Liver (tissue), 9 donors: Measurements from ENCODE around the gene CYP2R1. TPM values are rescaled to one million over a fixed set of nuclear protein-coding genes. Genes with fewer than 3 reads are reported as not detected.
"Not testable (repeated sequence)": the region's sequence is repeated elsewhere in the genome, so short reads cannot be mapped to it uniquely, and the experiment has no call there.

ENCODE experiments used
- DNase-seq: peaks from one replicate; pipeline ENCODE4 v3.0.0-alpha.2; 2017; ENCODE audit warnings: low spot score
- H3K27ac ChIP-seq, 2 donors: one replicate each; pipeline ENCODE4 v1.7.0; 2013; ENCODE audit warnings: inconsistent platforms in 2 of 2, low read length in 2 of 2, control low read depth in 1 of 2, low read depth in 1 of 2, mild to moderate bottlenecking in 1 of 2
- H3K27me3 ChIP-seq, 4 donors: one replicate each; pipeline versions ENCODE4 v1.6.1 to v1.7.0; 2013; ENCODE audit warnings: low read length in 3 of 4, inconsistent platforms in 1 of 4, mild to moderate bottlenecking in 1 of 4, moderate library complexity in 1 of 4; ENCODE audit not compliant: control insufficient read depth in 4 of 4, insufficient read depth in 4 of 4
- H3K36me3 ChIP-seq, 4 donors: one replicate each; pipeline versions ENCODE4 v1.6.1 to v1.7.0; 2013; ENCODE audit warnings: low read length in 3 of 4, mild to moderate bottlenecking in 3 of 4, low read depth in 1 of 4, moderate library complexity in 1 of 4; ENCODE audit not compliant: control insufficient read depth in 4 of 4, insufficient read depth in 3 of 4
- H3K4me1 ChIP-seq, 4 donors: one replicate each; pipeline versions ENCODE4 v1.6.1 to v1.7.0; 2013; ENCODE audit warnings: low read length in 3 of 4, mild to moderate bottlenecking in 3 of 4, moderate library complexity in 1 of 4; ENCODE audit not compliant: control insufficient read depth in 4 of 4, insufficient read depth in 4 of 4
- H3K4me3 ChIP-seq, 3 donors: one replicate each; pipeline versions ENCODE4 v1.6.1 to v1.7.0; 2013; ENCODE audit warnings: low read length in 3 of 3, control low read depth in 1 of 3, low read depth in 1 of 3, mild to moderate bottlenecking in 1 of 3
- H3K9ac ChIP-seq, 2 donors: one replicate each; pipeline ENCODE4 v1.7.0; 2013; ENCODE audit warnings: low read length in 2 of 2, mild to moderate bottlenecking in 2 of 2, moderate library complexity in 2 of 2, control low read depth in 1 of 2, low read depth in 1 of 2
- H3K9me3 ChIP-seq, 4 donors: one replicate each; pipeline versions ENCODE4 v1.6.1 to v1.7.0; 2013; ENCODE audit warnings: low read length in 3 of 4; ENCODE audit not compliant: control insufficient read depth in 4 of 4
- CTCF ChIP-seq: fragments of 150-350 bp; IDR thresholded peaks from 2 replicates; pipeline ENCODE4 v1.5.1; 2017; ENCODE audit warnings: improper control_type of control experiment, low read depth, low read length; ENCODE audit not compliant: missing input control
- FOXA2 ChIP-seq: IDR thresholded peaks from 2 replicates; pipeline ENCODE4 v1.6.1; 2016; ENCODE audit warnings: antibody characterized with exemption
- HNF4A ChIP-seq, 2 donors: conservative IDR thresholded peaks; 2 replicates each; pipeline ENCODE4 v1.6.1; 2016; ENCODE audit warnings: antibody characterized with exemption in 2 of 2, mild to moderate bottlenecking in 2 of 2
- HNF4G ChIP-seq: IDR thresholded peaks from 2 replicates; pipeline ENCODE4 v1.6.1; 2016; ENCODE audit warnings: antibody characterized with exemption
- MAX ChIP-seq: IDR thresholded peaks from 2 replicates; pipeline ENCODE4 v1.6.1; 2016; ENCODE audit warnings: antibody characterized with exemption
- RAD21 ChIP-seq, 2 donors: IDR thresholded peaks; 2 replicates each; pipeline ENCODE4 v1.6.1; 2016; ENCODE audit warnings: antibody characterized with exemption in 2 of 2, mild to moderate bottlenecking in 2 of 2
- REST ChIP-seq: IDR thresholded peaks from 2 replicates; pipeline ENCODE4 v1.6.1; 2016; ENCODE audit warnings: antibody characterized with exemption, mild to moderate bottlenecking
- RXRA ChIP-seq, 2 donors: IDR thresholded peaks; 2 replicates each; pipeline ENCODE4 v1.6.1; 2017 to 2018; ENCODE audit warnings: antibody characterized with exemption in 2 of 2, mild to moderate bottlenecking in 1 of 2
- SP1 ChIP-seq: IDR thresholded peaks from 2 replicates; pipeline ENCODE4 v1.6.1; 2018; ENCODE audit warnings: antibody characterized with exemption, mild to moderate bottlenecking
- YY1 ChIP-seq: IDR thresholded peaks from 2 replicates; pipeline ENCODE4 v1.6.1; 2016; ENCODE audit warnings: antibody characterized with exemption, mild to moderate bottlenecking
- WGBS: extraction: QIAGEN DNeasy Blood & Tissue Kit; methylation state at CpG from one replicate; pipeline ENCODE4 v1.1.7; 2013; 5-methylcytosine and 5-hydroxymethylcytosine counted together
- polyA plus RNA-seq, 2 donors: library from polyadenylated mRNA; stranded (reverse) in 1 of 2; unstranded in 1 of 2; fragments of 200-250 nt in 1 of 2; fragments of >200 nt in 1 of 2; fragmentation: Nextera tagmentation in 1 of 2; extraction: Ambion mirVana in 1 of 2; gene quantifications; one replicate each; pipeline versions ENCODE4 v1.2.1 to v1.2.3, GENCODE V29; 2013 to 2015
- total RNA-seq, 2 donors: library from RNA; depleted of rRNA; stranded (reverse); fragments of >200 nt; gene quantifications; one replicate each; pipeline ENCODE4 v1.2.3, GENCODE V29; 2014
- donor health status: healthy.
- donor health status: healthy.
- donor health status: healthy.
- donor health status: healthy.
- donor health status: healthy.

CYP2R1 gene
- total and polyA plus RNA-seq, 4 donors, result 3.2 to 8.2 (median 6.7) TPM

- TF ChIP-seq CTCF, result no peak
- no peak for TF ChIP-seq RAD21 (IDR thresholded peaks at IDR 0.05)
- TF ChIP-seq SP1, result no peak
- no peak for TF ChIP-seq FOXA2
- TF ChIP-seq HNF4G, result no peak
- no peak for TF ChIP-seq HNF4A (conservative IDR thresholded peaks at IDR 0.05)
- no peak for TF ChIP-seq REST
- Histone ChIP-seq H3K27me3 (no peaks in the 10 kb centered on the region), H3K9me3 (no peaks in the 10 kb centered on the region), H3K4me3 (no peak overlapping the region), H3K4me1 (peaks cover 0 to 9% (median 6%) of the 10 kb centered on the region in 4 donors), H3K36me3 (no peaks in the 10 kb centered on the region), H3K9ac (no peak overlapping the region), H3K27ac (no peak overlapping the region)
- DNase-seq, result no peak
- 42% methylated on average over 1 of the region's 1 CpG for WGBS
Observed at GRCh38 chr11:14886513-14886912, 5.5 kb downstream of the CYP2R1 start.

- 94% methylated on average over 1 of the region's 1 CpG for WGBS
- TF ChIP-seq MAX (no peak), REST (no peak), HNF4A (conservative IDR thresholded peaks at IDR 0.05) (no peak), CTCF (no peak), YY1 (no peak), RAD21 (IDR thresholded peaks at IDR 0.05) (no peak), RXRA (IDR thresholded peaks at IDR 0.05) (no peak), FOXA2 (no peak)
- H3K9ac ChIP-seq, result no peak overlapping the region
- no peaks in the 10 kb centered on the region for H3K9me3 ChIP-seq
- H3K4me3 ChIP-seq, result no peak overlapping the region
- DNase-seq, result no peak
- no peak overlapping the region for H3K27ac ChIP-seq
- H3K4me1 ChIP-seq, result peaks cover 0 to 2% (median 0%) of the 10 kb centered on the region in 4 donors
- H3K27me3 ChIP-seq, result no peaks in the 10 kb centered on the region
- peaks cover 0 to 1% (median 0%) of the 10 kb centered on the region in 4 donors for H3K36me3 ChIP-seq
Observed at GRCh38 chr11:14884667-14885273, 7.3 kb downstream of the CYP2R1 start.

- not testable (repeated sequence) for DNase-seq, H3K36me3 ChIP-seq, H3K4me3 ChIP-seq, H3K9me3 ChIP-seq, H3K9ac ChIP-seq, H3K27ac ChIP-seq, H3K4me1 ChIP-seq, H3K27me3 ChIP-seq
- WGBS, result 100% methylated on average over 1 of the region's 1 CpG
Observed at GRCh38 chr11:14883683-14884082, 8.3 kb downstream of the CYP2R1 start.
